Measurements from ENCODE around the gene NCMAP. TPM values are rescaled to one million over a fixed set of nuclear protein-coding genes. Genes with fewer than 3 reads are reported as not detected.

NCMAP gene, protein sequence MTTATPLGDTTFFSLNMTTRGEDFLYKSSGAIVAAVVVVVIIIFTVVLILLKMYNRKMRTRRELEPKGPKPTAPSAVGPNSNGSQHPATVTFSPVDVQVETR
- under 1 TPM in 1 of 2 donors, not detected in 1; 0.14 TPM for total RNA-seq

DNA sequence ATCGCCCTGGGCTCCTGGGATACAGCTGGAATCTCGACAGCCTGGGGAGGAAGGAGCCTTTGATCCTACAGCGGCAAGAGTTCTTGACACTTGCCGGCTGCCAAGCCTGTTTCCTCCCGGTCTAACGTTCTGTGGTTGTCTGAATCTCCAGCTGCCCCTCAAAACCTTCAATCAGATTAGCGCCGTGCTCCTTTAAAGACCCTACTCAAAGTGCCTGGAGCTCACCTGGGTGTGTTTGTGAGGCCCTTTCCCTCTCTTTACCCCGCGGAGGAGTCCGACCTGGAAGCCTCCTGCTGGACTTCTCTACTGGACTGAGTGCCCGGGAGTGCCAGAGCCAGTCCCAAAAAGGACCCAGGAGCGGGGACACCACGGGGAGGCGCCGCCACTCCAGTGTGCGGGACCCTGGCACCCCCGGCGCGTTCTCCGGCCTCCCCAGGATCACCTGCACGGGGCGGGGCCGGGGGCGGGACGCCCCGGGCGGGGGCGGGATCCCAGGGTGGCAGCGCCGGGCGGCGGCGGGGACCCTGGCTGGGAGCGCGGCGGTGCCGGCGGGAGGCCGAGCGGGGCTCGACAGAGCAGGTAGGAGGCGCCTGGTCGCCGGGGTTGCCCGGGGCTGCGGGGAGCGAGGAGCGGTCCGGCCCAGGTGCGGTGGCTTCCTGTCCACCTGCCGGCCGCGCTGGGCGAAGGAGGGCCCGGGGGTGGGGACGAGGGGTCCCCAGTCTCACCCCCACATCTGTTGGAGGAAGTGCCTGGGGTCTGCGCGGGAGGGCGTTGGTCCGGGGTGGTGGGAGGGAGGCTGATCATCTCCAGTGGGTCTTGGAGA is at the start of gene NCMAP:
Gene NCMAP, plus strand, starts transcription at position 497 of the 823 bp plus-strand sequence. CDS start 39,344 bp downstream, outside the sequence.
- no peaks in the 10 kb centered on the region for H3K9me3 ChIP-seq
- DNase-seq (ENCODE audit: low spot score) (no peak), ATAC-seq (ENCODE audit: insufficient number of reproducible peaks, low FRiP score, low read depth) (no peak)
- no peaks in the 10 kb centered on the region for H3K27me3 ChIP-seq (replicated peaks; ENCODE audit: insufficient read depth)
- H3K4me1 ChIP-seq (ENCODE audit: control insufficient read depth in 1 of 2, low read depth in 2 of 2), result no peaks in the 10 kb centered on the region
- TF ChIP-seq, protein P1, sequence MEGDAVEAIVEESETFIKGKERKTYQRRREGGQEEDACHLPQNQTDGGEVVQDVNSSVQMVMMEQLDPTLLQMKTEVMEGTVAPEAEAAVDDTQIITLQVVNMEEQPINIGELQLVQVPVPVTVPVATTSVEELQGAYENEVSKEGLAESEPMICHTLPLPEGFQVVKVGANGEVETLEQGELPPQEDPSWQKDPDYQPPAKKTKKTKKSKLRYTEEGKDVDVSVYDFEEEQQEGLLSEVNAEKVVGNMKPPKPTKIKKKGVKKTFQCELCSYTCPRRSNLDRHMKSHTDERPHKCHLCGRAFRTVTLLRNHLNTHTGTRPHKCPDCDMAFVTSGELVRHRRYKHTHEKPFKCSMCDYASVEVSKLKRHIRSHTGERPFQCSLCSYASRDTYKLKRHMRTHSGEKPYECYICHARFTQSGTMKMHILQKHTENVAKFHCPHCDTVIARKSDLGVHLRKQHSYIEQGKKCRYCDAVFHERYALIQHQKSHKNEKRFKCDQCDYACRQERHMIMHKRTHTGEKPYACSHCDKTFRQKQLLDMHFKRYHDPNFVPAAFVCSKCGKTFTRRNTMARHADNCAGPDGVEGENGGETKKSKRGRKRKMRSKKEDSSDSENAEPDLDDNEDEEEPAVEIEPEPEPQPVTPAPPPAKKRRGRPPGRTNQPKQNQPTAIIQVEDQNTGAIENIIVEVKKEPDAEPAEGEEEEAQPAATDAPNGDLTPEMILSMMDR (IDR thresholded peaks at IDR 0.05), result no peak
- no peaks in the 10 kb centered on the region for H3K36me3 ChIP-seq
- H3K4me3 ChIP-seq, result peak within 1 kb of the TSS; percentile 36
- H3K27ac ChIP-seq, result peak within 1 kb of the TSS in 1 of 2 donors; percentile 12

DNA sequence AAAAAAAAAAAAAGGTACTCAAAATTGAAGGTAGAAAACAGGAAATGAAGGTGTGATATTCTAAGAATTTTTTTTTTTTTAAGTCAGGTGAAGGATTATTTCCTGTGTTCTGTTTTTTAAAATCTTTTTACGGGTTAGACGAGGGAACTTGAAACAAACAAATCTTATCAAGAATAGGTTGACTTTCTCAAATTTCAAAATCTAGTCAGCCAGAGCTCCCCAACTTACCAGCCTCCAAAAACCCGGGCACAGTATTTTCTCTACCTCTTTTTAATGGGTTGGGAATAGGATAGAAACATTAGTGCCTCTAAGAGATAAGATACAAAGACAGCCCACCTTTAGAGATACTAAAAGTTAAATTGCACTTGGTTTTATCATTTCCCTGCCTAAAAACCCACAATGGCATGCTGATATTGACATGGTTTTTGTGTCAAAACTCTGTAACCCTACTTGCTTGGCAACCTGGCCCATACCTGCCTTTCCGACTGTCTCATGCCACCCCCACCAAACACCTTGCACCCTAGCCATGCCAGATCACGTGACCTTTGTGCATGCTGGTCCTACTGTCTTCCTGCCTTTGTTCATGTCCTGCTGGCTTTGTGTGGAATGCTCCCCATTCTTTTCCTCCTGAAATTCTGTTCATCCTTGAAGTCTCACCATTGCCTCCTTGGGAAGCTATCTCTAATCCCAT is 49.1 kb upstream of the NCMAP start:
- no peak overlapping the region for H3K4me3 ChIP-seq
- H3K36me3 ChIP-seq, result no peaks in the 10 kb centered on the region
- H3K27ac ChIP-seq, result no peak overlapping the region
- no peaks in the 10 kb centered on the region for H3K9me3 ChIP-seq
- H3K27me3 ChIP-seq (replicated peaks; ENCODE audit: insufficient read depth), result no peaks in the 10 kb centered on the region
- TF ChIP-seq, protein P1 (IDR thresholded peaks at IDR 0.05), result no peak
- ATAC-seq (ENCODE audit: insufficient number of reproducible peaks, low FRiP score, low read depth) (no peak), DNase-seq (ENCODE audit: low spot score) (no peak)
- peaks cover 2% of the 10 kb centered on the region in 2 donors for H3K4me1 ChIP-seq (ENCODE audit: control insufficient read depth in 1 of 2, low read depth in 2 of 2)

DNA sequence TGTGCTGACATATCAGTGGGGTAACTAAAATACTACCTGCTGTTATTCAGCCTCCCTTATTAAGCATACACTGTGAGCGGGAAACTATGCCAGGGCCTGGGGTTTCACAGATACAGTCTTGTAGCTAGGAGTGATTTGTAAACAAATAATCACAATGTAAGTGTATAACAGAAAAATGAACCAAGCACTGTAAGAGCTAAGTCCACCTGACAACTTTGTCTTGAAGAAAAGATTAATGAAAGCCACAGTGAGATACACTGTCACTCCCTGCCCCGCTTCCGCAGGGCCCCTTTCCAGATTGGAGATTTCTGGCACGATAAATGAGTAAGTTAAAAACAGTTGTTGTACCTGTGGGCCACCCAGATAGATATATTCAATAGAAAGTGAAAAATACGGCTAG is 48.5 kb upstream of the NCMAP start:
- no peak overlapping the region for H3K27ac ChIP-seq
- H3K4me3 ChIP-seq, result no peak overlapping the region
- TF ChIP-seq, protein P1 (IDR thresholded peaks at IDR 0.05), result no peak
- ATAC-seq (ENCODE audit: insufficient number of reproducible peaks, low FRiP score, low read depth) (no peak), DNase-seq (ENCODE audit: low spot score) (no peak)
- H3K9me3 ChIP-seq, result no peaks in the 10 kb centered on the region
- H3K36me3 ChIP-seq, result no peaks in the 10 kb centered on the region
- no peaks in the 10 kb centered on the region for H3K4me1 ChIP-seq (ENCODE audit: control insufficient read depth in 1 of 2, low read depth in 2 of 2)
- no peaks in the 10 kb centered on the region for H3K27me3 ChIP-seq (replicated peaks; ENCODE audit: insufficient read depth)

DNA sequence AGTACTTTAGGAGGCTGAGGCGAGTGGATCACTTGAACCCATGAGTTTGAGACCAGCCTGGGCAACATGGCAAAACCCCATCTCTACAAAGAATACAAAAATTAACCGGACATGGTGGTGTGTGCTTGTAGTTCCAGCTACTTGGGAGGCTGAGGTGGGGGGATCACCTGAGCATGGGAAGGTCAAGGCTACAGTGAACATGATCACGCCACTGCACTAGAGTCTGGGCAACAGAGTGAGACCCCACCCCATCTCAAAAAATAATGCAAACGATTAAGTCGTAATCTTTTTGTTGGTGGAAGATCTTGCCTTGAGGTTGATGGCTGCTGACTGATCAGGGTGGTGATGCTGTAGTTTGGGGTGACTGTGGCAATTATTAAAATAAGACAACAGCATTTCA is 47.0 kb upstream of the NCMAP start:
- no peaks in the 10 kb centered on the region for H3K27me3 ChIP-seq (replicated peaks; ENCODE audit: insufficient read depth)
- H3K36me3 ChIP-seq, result no peaks in the 10 kb centered on the region
- DNase-seq (ENCODE audit: low spot score) (no peak), ATAC-seq (ENCODE audit: insufficient number of reproducible peaks, low FRiP score, low read depth) (no peak)
- H3K4me1 ChIP-seq (ENCODE audit: control insufficient read depth in 1 of 2, low read depth in 2 of 2), result no peaks in the 10 kb centered on the region
- no peak overlapping the region for H3K4me3 ChIP-seq
- no peak overlapping the region for H3K27ac ChIP-seq
- TF ChIP-seq, protein P1 (IDR thresholded peaks at IDR 0.05), result no peak
- no peaks in the 10 kb centered on the region for H3K9me3 ChIP-seq

DNA sequence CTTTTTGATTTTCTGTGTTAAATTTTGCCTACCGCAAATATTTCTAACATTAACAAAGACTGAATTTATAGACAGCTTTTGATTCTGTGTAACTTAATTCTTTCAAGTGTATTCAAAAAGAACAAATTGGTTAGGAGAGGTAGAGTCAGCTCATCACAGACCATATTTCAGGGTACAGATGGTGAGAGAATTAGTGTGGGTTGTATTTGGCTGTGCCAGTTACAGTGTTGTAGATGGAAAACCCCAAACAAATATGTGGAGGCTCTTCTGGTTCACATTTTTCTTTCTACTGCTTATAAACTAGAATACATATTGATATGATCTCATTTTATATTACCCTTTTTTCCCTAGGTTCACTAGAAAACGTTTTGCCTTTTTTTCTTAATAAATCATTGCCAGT is 42.2 kb upstream of the NCMAP start:
- no peaks in the 10 kb centered on the region for H3K36me3 ChIP-seq
- no peak for ATAC-seq (ENCODE audit: insufficient number of reproducible peaks, low FRiP score, low read depth)

More for the DNA sequence above, 42.2 kb upstream of the NCMAP start:
- H3K27me3 ChIP-seq (replicated peaks; ENCODE audit: insufficient read depth), result no peaks in the 10 kb centered on the region
- DNase-seq (ENCODE audit: low spot score), result no peak
- no peak overlapping the region for H3K4me3 ChIP-seq
- H3K4me1 ChIP-seq (ENCODE audit: control insufficient read depth in 1 of 2, low read depth in 2 of 2), result no peaks in the 10 kb centered on the region
- no peaks in the 10 kb centered on the region for H3K9me3 ChIP-seq
- H3K27ac ChIP-seq, result no peak overlapping the region
- TF ChIP-seq, protein P1 (IDR thresholded peaks at IDR 0.05), result no peak

All from thoracic aorta (tissue), 2 donors.